Mucosa of descending colon (tissue), 3 donors: ENCODE measurements around the gene FARS2. TPM values are rescaled to one million over a fixed set of nuclear protein-coding genes. Genes with fewer than 3 reads are reported as not detected.

ENCODE experiments used
- ATAC-seq: fragments of 200-7000 bp; cut with Tn5 transposase; one replicate; pipeline ENCODE4 v1.9.1; 2020; ENCODE audit warnings: mild to moderate bottlenecking, moderate library complexity
- DNase-seq, 3 donors: peaks; one replicate each; pipeline ENCODE4 v3.0.0-alpha.2; 2020
- H3K36me3 ChIP-seq: fragments of 200-600 bp; one replicate; pipeline ENCODE4 v1.8.0; 2021; ENCODE audit warnings: low read depth, mild to moderate bottlenecking
- H3K4me1 ChIP-seq: fragments of 200-600 bp; one replicate; pipeline ENCODE4 v1.8.0; 2021; ENCODE audit warnings: low read depth, mild to moderate bottlenecking
- H3K4me3 ChIP-seq: fragments of 200-600 bp; one replicate; pipeline ENCODE4 v1.8.0; 2021; ENCODE audit warnings: mild to moderate bottlenecking
- H3K9me3 ChIP-seq: fragments of 200-600 bp; one replicate; pipeline ENCODE4 v1.8.0; 2021; ENCODE audit warnings: mild to moderate bottlenecking
- CTCF ChIP-seq: fragments of 200-600 bp; IDR thresholded peaks from one replicate; pipeline ENCODE4 v1.8.0; 2022; ENCODE audit warnings: antibody characterized with exemption, mild to moderate bottlenecking
- intact Hi-C, 2 donors: fragments of 100-400 bp; cut with DNase I in 1 of 2; cut with micrococcal nuclease in 1 of 2; formaldehyde crosslinking; loops; one replicate each; pipeline versions ENCODE4 v1.11.0 to v1.11.1; 2022; cut with DNase I, micrococcal nuclease
- total RNA-seq, 3 donors: library from RNA; stranded (reverse); fragmentation: NEBNext Ultra II Directional in 2 of 3; extraction: Animal tissue kit (Norgen Biotek cat#: 25700) in 2 of 3; gene quantifications; one replicate each; pipeline versions ENCODE4 v1.2.1 to v1.2.4, GENCODE V29; 2021 to 2023
- donor health status: DM: no; HTN: no; CAD: no; lungs with moderate emphysema.
- donor health status: DM: no; HTN: no; CAD: no.
- donor health status: DM: no; HTN: yes; CAD: no.

FARS2 gene
- total RNA-seq, 3 donors from 2014 or later = 15.2 to 21.6 (median 17.2) TPM

GRCh38 chr6:5809450-5809849 is 548.1 kb downstream of the FARS2 start:
- TF ChIP-seq CTCF = no peak
- Histone ChIP-seq H3K9me3 (peaks cover 12% of the 10 kb centered on the region), H3K4me3 (no peak overlapping the region), H3K4me1 (no peaks in the 10 kb centered on the region), H3K36me3 (no peaks in the 10 kb centered on the region)
- no peak for DNase-seq
- intact Hi-C loops = no loop called here
- ATAC-seq = no peak

GRCh38 chr6:5811997-5812396 is 550.7 kb downstream of the FARS2 start:
- Histone ChIP-seq H3K36me3 (no peaks in the 10 kb centered on the region), H3K4me3 (no peak overlapping the region), H3K4me1 (no peaks in the 10 kb centered on the region), H3K9me3 (peaks cover under 1% of the 10 kb centered on the region)
- DNase-seq (no peak), ATAC-seq (no peak)
- no peak for TF ChIP-seq CTCF
- intact Hi-C loops = no loop called here

GRCh38 chr6:5813625-5814027 is 552.3 kb downstream of the FARS2 start:
- no peak for TF ChIP-seq CTCF
- intact Hi-C loops = no loop called here
- H3K9me3 ChIP-seq = no peaks in the 10 kb centered on the region

GRCh38 chr6:5814116-5814515 is 552.8 kb downstream of the FARS2 start:
- intact Hi-C loops = no loop called here
- Histone ChIP-seq H3K36me3 (no peaks in the 10 kb centered on the region), H3K4me1 (no peaks in the 10 kb centered on the region), H3K4me3 (no peak overlapping the region), H3K9me3 (no peaks in the 10 kb centered on the region)
- peak; percentile 80 for ATAC-seq
- peak in 1 of 3 donors; percentile 9 for DNase-seq
- TF ChIP-seq CTCF = no peak

More at GRCh38 chr6:5813625-5814027, 552.3 kb downstream of the FARS2 start:
- no peaks in the 10 kb centered on the region for H3K36me3 ChIP-seq
- H3K4me1 ChIP-seq = no peaks in the 10 kb centered on the region
- ATAC-seq = no peak
- DNase-seq = no peak
- H3K4me3 ChIP-seq = no peak overlapping the region

- DNase-seq (no peak), ATAC-seq (no peak)
- intact Hi-C loops = no loop called here
- no peak for TF ChIP-seq CTCF
- Histone ChIP-seq H3K36me3 (no peaks in the 10 kb centered on the region), H3K9me3 (no peaks in the 10 kb centered on the region), H3K4me3 (no peak overlapping the region), H3K4me1 (no peaks in the 10 kb centered on the region)
These were observed 553.6 kb downstream of the FARS2 start for GRCh38 chr6:5814901-5815300.

GRCh38 chr6:5817869-5818268 is 556.6 kb downstream of the FARS2 start:
- no peak for DNase-seq
- intact Hi-C loops = no loop called here
- no peaks in the 10 kb centered on the region for H3K36me3 ChIP-seq
- no peaks in the 10 kb centered on the region for H3K9me3 ChIP-seq
- ATAC-seq = no peak
- no peak for TF ChIP-seq CTCF
- no peak overlapping the region for H3K4me3 ChIP-seq
- no peaks in the 10 kb centered on the region for H3K4me1 ChIP-seq
